ENCODE data around the gene CASTOR1.

DNA sequence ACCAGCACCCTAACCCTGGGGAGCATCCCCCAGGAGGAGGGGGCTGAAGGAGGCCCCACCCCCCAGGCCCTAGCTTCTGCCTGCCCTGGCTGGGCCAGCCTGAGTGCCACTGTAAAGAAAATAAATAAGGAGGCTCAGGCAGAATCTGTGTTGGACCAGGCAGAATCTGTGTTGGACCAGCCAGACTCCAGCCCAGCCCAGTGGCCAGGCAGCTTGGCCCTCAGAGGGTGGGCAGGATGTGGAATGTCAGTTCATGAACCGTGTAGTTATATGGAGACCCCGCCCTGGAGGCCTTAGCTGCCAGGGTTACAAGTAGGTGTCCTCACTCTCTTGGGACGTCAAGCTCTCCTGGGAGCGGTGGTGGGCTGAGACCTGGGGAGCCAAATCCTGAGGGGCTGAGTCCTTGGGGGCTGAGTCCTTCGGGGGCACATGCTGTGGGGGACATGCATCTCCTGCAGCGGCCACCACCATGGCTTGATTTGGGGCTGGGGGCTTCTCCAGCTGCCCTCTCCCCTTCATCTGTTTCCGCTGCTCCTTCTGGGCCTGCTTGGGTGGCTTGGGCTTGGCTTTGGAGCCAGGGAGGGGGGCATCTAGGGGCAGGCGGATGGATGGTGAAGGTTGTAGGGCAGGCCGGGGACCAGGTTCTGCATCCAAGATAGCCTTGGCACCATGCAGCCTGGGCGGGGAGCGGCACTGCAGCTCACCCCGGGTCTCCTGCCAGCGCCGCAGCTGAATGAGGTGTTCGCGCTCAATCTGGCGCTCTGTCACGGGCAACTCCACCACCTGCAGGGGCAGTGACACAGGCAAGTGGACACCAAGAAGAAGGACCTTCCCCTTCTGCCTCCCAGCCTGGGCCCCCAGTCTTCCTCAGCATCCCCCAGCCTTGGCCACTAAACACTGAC is 3.0 kb upstream of the CASTOR1 start:
- TF ChIP-seq, protein P1, sequence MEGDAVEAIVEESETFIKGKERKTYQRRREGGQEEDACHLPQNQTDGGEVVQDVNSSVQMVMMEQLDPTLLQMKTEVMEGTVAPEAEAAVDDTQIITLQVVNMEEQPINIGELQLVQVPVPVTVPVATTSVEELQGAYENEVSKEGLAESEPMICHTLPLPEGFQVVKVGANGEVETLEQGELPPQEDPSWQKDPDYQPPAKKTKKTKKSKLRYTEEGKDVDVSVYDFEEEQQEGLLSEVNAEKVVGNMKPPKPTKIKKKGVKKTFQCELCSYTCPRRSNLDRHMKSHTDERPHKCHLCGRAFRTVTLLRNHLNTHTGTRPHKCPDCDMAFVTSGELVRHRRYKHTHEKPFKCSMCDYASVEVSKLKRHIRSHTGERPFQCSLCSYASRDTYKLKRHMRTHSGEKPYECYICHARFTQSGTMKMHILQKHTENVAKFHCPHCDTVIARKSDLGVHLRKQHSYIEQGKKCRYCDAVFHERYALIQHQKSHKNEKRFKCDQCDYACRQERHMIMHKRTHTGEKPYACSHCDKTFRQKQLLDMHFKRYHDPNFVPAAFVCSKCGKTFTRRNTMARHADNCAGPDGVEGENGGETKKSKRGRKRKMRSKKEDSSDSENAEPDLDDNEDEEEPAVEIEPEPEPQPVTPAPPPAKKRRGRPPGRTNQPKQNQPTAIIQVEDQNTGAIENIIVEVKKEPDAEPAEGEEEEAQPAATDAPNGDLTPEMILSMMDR (conservative IDR thresholded peaks at IDR 0.05; ENCODE audit: low read length) = no peak
- no peak for TF ChIP-seq EZH2phosphoT487 (IDR thresholded peaks at IDR 0.05; ENCODE audit: borderline replicate concordance, low read depth, low read length)

All from OCI-LY7 (cell line).